GM12878 (cell line): ENCODE measurements around the gene FNTB. TPM values are rescaled to one million over a fixed set of nuclear protein-coding genes. Genes with fewer than 3 reads are reported as not detected.

Source experiments
- ATAC-seq: fragments of 200-7000 bp; cut with Tn5 transposase; 3 replicates; pipeline ENCODE4 v1.9.1; 2020; ENCODE audit warnings: mild to moderate bottlenecking, moderate library complexity
- BruUV-seq: library from RNA; stranded (reverse); fragments of 400-500 nt; replicated peaks from 2 replicates; lab custom pipeline; 2021; lab: Mats Ljungman, UMichigan
- CTCF ChIA-PET: fragments of 300-600 bp; sonication (Branson Sonifier 250); formaldehyde crosslinking; extraction: SDS; loops from one replicate; lab custom pipeline; 2021; ENCODE audit warnings: inconsistent platforms; lab: Yijun Ruan, JAX
- POLR2A ChIA-PET: fragments of 350-600 bp; formaldehyde crosslinking; extraction: SDS; loops from one replicate; lab custom pipeline; 2021; ENCODE audit warnings: inconsistent platforms; lab: Charles Lee
- RAD21 ChIA-PET: fragments of 300-600 bp; sonication (Branson Sonifier 250); formaldehyde crosslinking; loops from one replicate; lab custom pipeline; 2023; ENCODE audit warnings: antibody characterized with exemption; ENCODE audit not compliant: unreplicated experiment; lab: Charles Lee
- SMC1A ChIA-PET: fragments of 300-600 bp; sonication (Branson Sonifier 250); formaldehyde crosslinking; loops from one replicate; lab custom pipeline; 2023; ENCODE audit not compliant: unreplicated experiment, uncharacterized antibody; lab: Charles Lee
- DNase-seq: peaks from one replicate; pipeline ENCODE4 v3.0.0-alpha.2; 2011; ENCODE audit warnings: low read depth, low spot score
- FAIRE-seq: peaks from 3 replicates; lab custom pipeline; 2011; peaks lifted over from hg19 to GRCh38; lab: Jason Lieb, UNC
- H2AFZ ChIP-seq: 2 replicates; pipeline ENCODE4 v1.6.0; 2011; ENCODE audit warnings: low read depth, low read length, control low read depth; ENCODE audit not compliant: control insufficient read depth
- H3K27ac ChIP-seq: 2 replicates; pipeline ENCODE4 v1.5.1; 2011; ENCODE audit warnings: control low read depth; ENCODE audit not compliant: control insufficient read depth, insufficient read depth
- H3K27me3 ChIP-seq, 2 experiments: replicated peaks in 1 of 2; 2 replicates each; pipeline versions ENCODE4 v1.6.0 to v1.6.1; 2011; ENCODE audit warnings: low read length in 1 of 2; ENCODE audit not compliant: control insufficient read depth in 2 of 2, insufficient read depth in 2 of 2
- H3K36me3 ChIP-seq, 2 experiments: 2 replicates each; pipeline ENCODE4 v1.5.1; 2011; ENCODE audit warnings: low read length in 1 of 2; ENCODE audit not compliant: control insufficient read depth in 2 of 2, insufficient read depth in 2 of 2
- H3K4me1 ChIP-seq: 2 replicates; pipeline ENCODE4 v1.6.1; 2011; ENCODE audit warnings: mild to moderate bottlenecking, low read length, moderate library complexity, mixed read lengths; ENCODE audit not compliant: control insufficient read depth, insufficient read depth
- H3K4me2 ChIP-seq: 2 replicates; pipeline ENCODE4 v1.6.0; 2011; ENCODE audit warnings: control low read depth; ENCODE audit not compliant: control insufficient read depth, insufficient read depth
- H3K4me3 ChIP-seq: fragments of 200-600 bp; sonication (generic); 2 replicates; pipeline ENCODE4 v1.5.1; 2016
- H3K79me2 ChIP-seq: 2 replicates; pipeline ENCODE4 v1.6.0; 2011; ENCODE audit warnings: low read length; ENCODE audit not compliant: control insufficient read depth, insufficient read depth
- H3K9ac ChIP-seq: 2 replicates; pipeline ENCODE4 v1.8.0; 2011; ENCODE audit warnings: low read length, control low read depth, mixed read lengths; ENCODE audit not compliant: control insufficient read depth, insufficient read depth
- H3K9me3 ChIP-seq: replicated peaks from 3 replicates; pipeline ENCODE4 v1.5.1; 2011; ENCODE audit warnings: mild to moderate bottlenecking, low read length; ENCODE audit not compliant: control insufficient read depth, insufficient read depth
- H4K20me1 ChIP-seq: 2 replicates; pipeline ENCODE4 v1.6.0; 2011; ENCODE audit not compliant: control insufficient read depth, insufficient read depth
- JUND ChIP-seq: IDR thresholded peaks from 2 replicates; pipeline ENCODE4 v1.6.1; 2012; ENCODE audit warnings: low read depth, mild to moderate bottlenecking, low read length, improper control_type of control experiment, moderate library complexity
- NBN ChIP-seq: fragments of 450-650 bp; IDR thresholded peaks from 2 replicates; pipeline ENCODE4 v1.6.1; 2016
- NFXL1 ChIP-seq: fragments of 450-650 bp; IDR thresholded peaks from 2 replicates; pipeline ENCODE4 v1.6.1; 2017; ENCODE audit warnings: antibody characterized with exemption, mild to moderate bottlenecking, borderline replicate concordance
- PKNOX1 ChIP-seq: fragments of 450-650 bp; IDR thresholded peaks from 2 replicates; pipeline ENCODE4 v1.6.1; 2016; ENCODE audit warnings: mild to moderate bottlenecking
- PML ChIP-seq: IDR thresholded peaks from 2 replicates; pipeline ENCODE4 v1.6.1; 2012; ENCODE audit warnings: low read length, inconsistent platforms
- SMAD1 ChIP-seq: fragments of 450-650 bp; IDR thresholded peaks from 2 replicates; pipeline ENCODE4 v1.6.1; 2018; ENCODE audit warnings: mild to moderate bottlenecking, low read depth; ENCODE audit not compliant: partially characterized antibody
- SMC3 ChIP-seq: IDR thresholded peaks from 2 replicates; pipeline ENCODE4 v1.6.1; 2011; ENCODE audit warnings: low read length, improper control_type of control experiment, borderline replicate concordance
- TCF12 ChIP-seq: IDR thresholded peaks from 2 replicates; pipeline ENCODE4 v1.6.1; 2011; ENCODE audit warnings: low read depth, mild to moderate bottlenecking, low read length
- ZBTB40 ChIP-seq: fragments of 450-650 bp; IDR thresholded peaks from 2 replicates; pipeline ENCODE4 v1.6.1; 2016; ENCODE audit warnings: mild to moderate bottlenecking, moderate library complexity, borderline replicate concordance
- ZNF207 ChIP-seq: fragments of 450-650 bp; IDR thresholded peaks from 2 replicates; pipeline ENCODE4 v1.6.1; 2014; ENCODE audit warnings: antibody characterized with exemption, mild to moderate bottlenecking, borderline replicate concordance
- WGBS: methylation state at CpG from one replicate; pipeline ENCODE4 v1.1.6; 2016; ENCODE audit warnings: low lambda C conversion rate; ENCODE audit not compliant: insufficient replicate concordance, insufficient coverage; ENCODE audit errors: missing lambda C conversion rate; 5-methylcytosine and 5-hydroxymethylcytosine counted together
- in situ Hi-C: fragments of 300-500 bp; cut with MboI; formaldehyde crosslinking; loops from 9 replicates; pipeline ENCODE4 v1.14.3; 2018; ENCODE audit warnings: mixed read lengths
- intact Hi-C: fragments of 100-400 bp; cut with micrococcal nuclease; formaldehyde crosslinking; loops from one replicate; pipeline ENCODE4 v1.14.2; 2022; ENCODE audit not compliant: unreplicated experiment
- polyA plus RNA-seq, 11 experiments: library from polyadenylated mRNA; depleted of rRNA in 4 of 11; unstranded in 6 of 11; stranded (reverse) in 5 of 11; fragments of >200 nt; fragmentation: Nextera tagmentation in 4 of 11; fragmentation: Illumina TruSeq in 1 of 11; extraction: Ambion mirVana in 4 of 11; extraction: Trizol in 1 of 11; gene quantifications; 1 replicate in 1 of 11; 2 replicates in 10 of 11; pipeline versions ENCODE4 v1.2.1 to v1.2.3, GENCODE V29; 2011 to 2016; ENCODE audit warnings: inconsistent platforms in 2 of 11, missing spikeins in 2 of 11, low read depth in 1 of 11
- total RNA-seq, 4 experiments: library from RNA; depleted of rRNA in 3 of 4; stranded (reverse); fragments of >200 nt in 3 of 4; fragmentation: Illumina TruSeq in 1 of 4; extraction: Trizol in 1 of 4; gene quantifications; 2 replicates each; pipeline versions ENCODE4 v1.2.1 to v1.2.3, GENCODE V29; 2013 to 2021
- TF ChIP-seq, protein P1 (sequence below), 3 experiments: IDR thresholded peaks in 2 of 3; conservative IDR thresholded peaks in 1 of 3; 2 replicates each; pipeline ENCODE4 v1.5.1; 2011; ENCODE audit warnings: low read depth in 3 of 3, low read length in 3 of 3, mild to moderate bottlenecking in 3 of 3, control low read depth in 2 of 3, moderate library complexity in 2 of 3, inconsistent platforms in 1 of 3, mixed read lengths in 1 of 3; ENCODE audit not compliant: control insufficient read depth in 2 of 3, insufficient read depth in 1 of 3; ENCODE audit errors: extremely low read depth in 1 of 3

The FNTB gene
- total and polyA plus RNA-seq, 10 of the 15 experiments (the other 5 are each of a cell fraction or from before 2014, with no cell fraction given) = 10.4 to 25.1 (median 16.7) TPM

GRCh38 chr14:65065719-65066118, 79.0 kb downstream of the FNTB start (continued):
- TF ChIP-seq, protein P1, sequence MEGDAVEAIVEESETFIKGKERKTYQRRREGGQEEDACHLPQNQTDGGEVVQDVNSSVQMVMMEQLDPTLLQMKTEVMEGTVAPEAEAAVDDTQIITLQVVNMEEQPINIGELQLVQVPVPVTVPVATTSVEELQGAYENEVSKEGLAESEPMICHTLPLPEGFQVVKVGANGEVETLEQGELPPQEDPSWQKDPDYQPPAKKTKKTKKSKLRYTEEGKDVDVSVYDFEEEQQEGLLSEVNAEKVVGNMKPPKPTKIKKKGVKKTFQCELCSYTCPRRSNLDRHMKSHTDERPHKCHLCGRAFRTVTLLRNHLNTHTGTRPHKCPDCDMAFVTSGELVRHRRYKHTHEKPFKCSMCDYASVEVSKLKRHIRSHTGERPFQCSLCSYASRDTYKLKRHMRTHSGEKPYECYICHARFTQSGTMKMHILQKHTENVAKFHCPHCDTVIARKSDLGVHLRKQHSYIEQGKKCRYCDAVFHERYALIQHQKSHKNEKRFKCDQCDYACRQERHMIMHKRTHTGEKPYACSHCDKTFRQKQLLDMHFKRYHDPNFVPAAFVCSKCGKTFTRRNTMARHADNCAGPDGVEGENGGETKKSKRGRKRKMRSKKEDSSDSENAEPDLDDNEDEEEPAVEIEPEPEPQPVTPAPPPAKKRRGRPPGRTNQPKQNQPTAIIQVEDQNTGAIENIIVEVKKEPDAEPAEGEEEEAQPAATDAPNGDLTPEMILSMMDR (IDR thresholded peaks at IDR 0.05 in 2 of 3, conservative IDR thresholded peaks at IDR 0.05 in 1 of 3; ENCODE audit: control insufficient read depth in 2 of 3, extremely low read depth in 1 of 3, insufficient read depth in 1 of 3, low read depth in 3 of 3, low read length in 3 of 3) = no peak

DNA sequence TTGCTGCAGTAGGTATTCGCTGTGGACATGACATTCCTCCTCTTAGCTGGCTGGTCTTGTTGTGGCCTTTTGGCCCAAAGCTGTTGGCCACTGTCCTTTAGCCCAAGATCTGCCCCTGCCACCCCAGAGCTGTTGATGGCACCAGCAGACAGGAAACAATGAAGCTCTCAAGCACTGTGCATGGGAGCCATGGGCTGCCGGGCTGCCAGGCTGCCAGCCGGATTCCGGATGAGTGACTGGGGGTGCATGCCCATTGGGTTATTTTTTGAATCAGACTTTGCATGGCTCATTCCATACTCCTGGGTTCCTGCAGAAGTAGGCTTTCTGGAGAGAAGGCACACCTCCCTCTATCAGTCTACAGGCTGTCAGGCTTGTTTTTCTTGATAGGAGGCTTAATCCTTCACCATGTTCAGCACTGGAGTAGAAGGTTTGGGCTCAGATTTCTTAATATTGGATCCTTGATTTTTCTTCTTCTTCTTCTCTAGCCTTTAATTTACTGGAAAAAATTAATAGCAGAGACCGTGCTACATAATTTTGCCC, 83.2 kb downstream of the FNTB start:
- no peak for ATAC-seq
- DNase-seq = no peak
- SMC1A ChIA-PET = no interaction called here
- POLR2A ChIA-PET = no interaction called here
- no peaks in the 10 kb centered on the region for H3K79me2 ChIP-seq
- TF ChIP-seq TCF12 (no peak), PKNOX1 (no peak), NBN (no peak), JUND (no peak), NFXL1 (no peak), PML (no peak), ZBTB40 (no peak), SMAD1 (no peak), ZNF207 (no peak), SMC3 (no peak)
- TF ChIP-seq, protein P1 (IDR thresholded peaks at IDR 0.05 in 2 of 3, conservative IDR thresholded peaks at IDR 0.05 in 1 of 3; ENCODE audit: control insufficient read depth in 2 of 3, extremely low read depth in 1 of 3, insufficient read depth in 1 of 3, low read depth in 3 of 3, low read length in 3 of 3) = no peak
- TF ChIP-seq, all 136 proteins: peak for 0
- H3K4me3 ChIP-seq = no peak overlapping the region
- WGBS = 99% methylated on average over 5 of the region's 5 CpGs
- H3K4me1 ChIP-seq = no peaks in the 10 kb centered on the region
- no peak overlapping the region for H2AFZ ChIP-seq
- no peak overlapping the region for H3K27ac ChIP-seq
- no peak overlapping the region for H3K4me2 ChIP-seq
- no peaks in the 10 kb centered on the region for H3K27me3 ChIP-seq
- H3K9ac ChIP-seq = no peak overlapping the region
- no peak for FAIRE-seq
- ChIA-PET RAD21 (no interaction called here), CTCF (no interaction called here)
- no peaks in the 10 kb centered on the region for H3K9me3 ChIP-seq
- H3K36me3 ChIP-seq = peaks cover 10 to 13% of the 10 kb centered on the region in 2 experiments; a peak in 3 of 4 replicates
- no peaks in the 10 kb centered on the region for H4K20me1 ChIP-seq
- in situ Hi-C loops = no loop called here
- BruUV-seq = no TSS peak
- intact Hi-C loops = no loop called here
